ENCODE measurements around the gene SDF2L1.
A peak's percentile ranks its signal among the peaks of the same experiment; 100 is the strongest.
"Not testable (repeated sequence)": the region's sequence is repeated elsewhere in the genome, so short reads cannot be mapped to it uniquely, and the experiment has no call there.

The SDF2L1 gene

GRCh38 chr22:21641789-21642583 lies at the start of gene SDF2L1:
Gene SDF2L1, plus strand, starts transcription at chr22:21642302. Its CDS starts 35 bp downstream, at chr22:21642337.
- TF ChIP-seq CTCF (IDR thresholded peaks at IDR 0.05; ENCODE audit: low read depth, low read length, missing control alignments): no peak
- peak within 1 kb of the TSS; percentile 78 for H3K4me3 ChIP-seq (ENCODE audit: low read depth, low read length)
- peak; percentile 97 for DNase-seq (ENCODE audit: low read depth)
- in situ Hi-C loops (cut with HindIII; ENCODE audit: low sequenced_read_pairs): no loop called here

GRCh38 chr22:21592422-21592821 lies 49.7 kb upstream of the SDF2L1 start:
- TF ChIP-seq CTCF (IDR thresholded peaks at IDR 0.05; ENCODE audit: low read depth, low read length, missing control alignments): no peak
- no peak overlapping the region for H3K4me3 ChIP-seq (ENCODE audit: low read depth, low read length)
- DNase-seq (ENCODE audit: low read depth): no peak
- in situ Hi-C loops (cut with HindIII; ENCODE audit: low sequenced_read_pairs): no loop called here

- in situ Hi-C loops (cut with HindIII; ENCODE audit: low sequenced_read_pairs): no loop called here
- peak; percentile 42 for TF ChIP-seq CTCF (IDR thresholded peaks at IDR 0.05; ENCODE audit: low read depth, low read length, missing control alignments)
- DNase-seq (ENCODE audit: low read depth): no peak
- no peak overlapping the region for H3K4me3 ChIP-seq (ENCODE audit: low read depth, low read length)
Measured at GRCh38 chr22:21593406-21594232, 48.5 kb upstream of the SDF2L1 start.

- no peak for DNase-seq (ENCODE audit: low read depth)
- no peak for TF ChIP-seq CTCF (IDR thresholded peaks at IDR 0.05; ENCODE audit: low read depth, low read length, missing control alignments)
- in situ Hi-C loops (cut with HindIII; ENCODE audit: low sequenced_read_pairs): no loop called here
- no peak overlapping the region for H3K4me3 ChIP-seq (ENCODE audit: low read depth, low read length)
Measured at GRCh38 chr22:21594865-21595452, 47.1 kb upstream of the SDF2L1 start.

- in situ Hi-C loops (cut with HindIII; ENCODE audit: low sequenced_read_pairs); DNase-seq (ENCODE audit: low read depth): not testable (repeated sequence)
Measured at GRCh38 chr22:21596356-21597135, 45.6 kb upstream of the SDF2L1 start.

GRCh38 chr22:21598302-21598701 lies 43.8 kb upstream of the SDF2L1 start:
- TF ChIP-seq CTCF (IDR thresholded peaks at IDR 0.05; ENCODE audit: low read depth, low read length, missing control alignments): no peak
- H3K4me3 ChIP-seq (ENCODE audit: low read depth, low read length): no peak overlapping the region
- in situ Hi-C loops (cut with HindIII; ENCODE audit: low sequenced_read_pairs): no loop called here
- no peak for DNase-seq (ENCODE audit: low read depth)

More at GRCh38 chr22:21596356-21597135, 45.6 kb upstream of the SDF2L1 start:
- H3K4me3 ChIP-seq (ENCODE audit: low read depth, low read length): not testable (repeated sequence)

Data from astrocyte of the cerebellum (primary cell).